H9 (cell line): Measurements from ENCODE around the gene CEP164. TPM values are rescaled to one million over a fixed set of nuclear protein-coding genes. Genes with fewer than 3 reads are reported as not detected.

Experiments
- DNase-seq: peaks from one replicate; pipeline ENCODE4 v3.0.0-alpha.2; 2017
- H2AFZ ChIP-seq: one replicate; pipeline ENCODE4 v1.6.1; 2013; ENCODE audit warnings: mild to moderate bottlenecking, low read length, control low read depth, moderate library complexity
- H2AK5ac ChIP-seq: 2 replicates; pipeline ENCODE4 v1.6.1; 2013; ENCODE audit warnings: low read length, control low read depth, mixed read lengths; ENCODE audit not compliant: insufficient read length
- H2BK120ac ChIP-seq: one replicate; pipeline ENCODE4 v1.6.1; 2013; ENCODE audit warnings: low read depth, mild to moderate bottlenecking, low read length, control low read depth, inconsistent platforms; ENCODE audit not compliant: poor library complexity, severe bottlenecking
- H2BK12ac ChIP-seq: 2 replicates; pipeline ENCODE4 v1.6.1; 2013; ENCODE audit warnings: low read length, control low read depth, mixed read lengths, low read depth; ENCODE audit not compliant: insufficient read length
- H2BK15ac ChIP-seq: 2 replicates; pipeline ENCODE4 v1.6.1; 2013; ENCODE audit warnings: low read depth, low read length, control low read depth
- H2BK20ac ChIP-seq: one replicate; pipeline ENCODE4 v1.6.1; 2013; ENCODE audit warnings: low read depth, mild to moderate bottlenecking, low read length, control low read depth, inconsistent platforms; ENCODE audit not compliant: poor library complexity, severe bottlenecking
- H2BK5ac ChIP-seq: 2 replicates; pipeline ENCODE4 v1.6.1; 2013; ENCODE audit warnings: low read length, control low read depth, mixed read lengths; ENCODE audit not compliant: insufficient read length
- H3K14ac ChIP-seq: 2 replicates; pipeline ENCODE4 v1.6.1; 2013; ENCODE audit warnings: low read length, control low read depth; ENCODE audit not compliant: insufficient read depth
- H3K18ac ChIP-seq: 2 replicates; pipeline ENCODE4 v1.6.1; 2013; ENCODE audit warnings: low read depth, mild to moderate bottlenecking, mixed read lengths, low read length, control low read depth; ENCODE audit not compliant: insufficient read length
- H3K23ac ChIP-seq: 2 replicates; pipeline ENCODE4 v1.6.1; 2013; ENCODE audit warnings: low read length, control low read depth, mixed read lengths, low read depth; ENCODE audit not compliant: insufficient read length
- H3K23me2 ChIP-seq: 2 replicates; pipeline ENCODE4 v1.6.1; 2013; ENCODE audit warnings: low read depth, mild to moderate bottlenecking, mixed read lengths, low read length, control low read depth; ENCODE audit not compliant: insufficient read length, poor library complexity, severe bottlenecking
- H3K27ac ChIP-seq: 2 replicates; pipeline ENCODE4 v1.5.1; 2013; ENCODE audit warnings: low read length, control low read depth, mixed read lengths, low read depth; ENCODE audit not compliant: insufficient read length
- H3K27me3 ChIP-seq: 2 replicates; pipeline ENCODE4 v1.6.1; 2013; ENCODE audit warnings: low read length, control low read depth, inconsistent platforms; ENCODE audit not compliant: insufficient read depth
- H3K4ac ChIP-seq: 2 replicates; pipeline ENCODE4 v1.6.1; 2013; ENCODE audit warnings: low read depth, mild to moderate bottlenecking, control low read depth, inconsistent platforms, low read length, moderate library complexity
- H3K4me1 ChIP-seq: 2 replicates; pipeline ENCODE4 v1.6.1; 2013; ENCODE audit warnings: low read length, control low read depth, inconsistent platforms; ENCODE audit not compliant: insufficient read depth
- H3K4me2 ChIP-seq: 2 replicates; pipeline ENCODE4 v1.6.1; 2013; ENCODE audit warnings: low read length, control low read depth, mixed read lengths; ENCODE audit not compliant: insufficient read length, insufficient read depth
- H3K56ac ChIP-seq: 2 replicates; pipeline ENCODE4 v1.6.1; 2013; ENCODE audit warnings: low read depth, mild to moderate bottlenecking, mixed read lengths, low read length, control low read depth; ENCODE audit not compliant: insufficient read length
- H3K79me1 ChIP-seq: 2 replicates; pipeline ENCODE4 v1.6.1; 2013; ENCODE audit warnings: low read depth, mild to moderate bottlenecking, moderate library complexity, low read length, control low read depth, inconsistent platforms; ENCODE audit not compliant: insufficient read depth, poor library complexity, severe bottlenecking
- H3K79me2 ChIP-seq: 2 replicates; pipeline ENCODE4 v1.6.1; 2013; ENCODE audit warnings: low read length, control low read depth, inconsistent platforms; ENCODE audit not compliant: insufficient read depth
- H3K9ac ChIP-seq: 2 replicates; pipeline ENCODE4 v1.6.1; 2013; ENCODE audit warnings: low read length, control low read depth, mixed read lengths; ENCODE audit not compliant: insufficient read length; ENCODE audit errors: extremely low read depth
- H3K9me3 ChIP-seq: one replicate; pipeline ENCODE4 v1.6.1; 2013; ENCODE audit warnings: low read depth, low read length, inconsistent platforms; ENCODE audit not compliant: control insufficient read depth
- H3T11ph ChIP-seq: one replicate; pipeline ENCODE4 v1.6.1; 2013; ENCODE audit warnings: mild to moderate bottlenecking, low read length, control low read depth, inconsistent platforms
- H4K20me1 ChIP-seq: one replicate; pipeline ENCODE4 v1.6.1; 2013; ENCODE audit not compliant: control insufficient read depth, insufficient read length, insufficient read depth
- H4K5ac ChIP-seq: 2 replicates; pipeline ENCODE4 v1.6.1; 2013; ENCODE audit warnings: low read depth, mild to moderate bottlenecking, mixed read lengths, low read length, control low read depth; ENCODE audit not compliant: insufficient read length
- H4K8ac ChIP-seq: replicated peaks from 2 replicates; pipeline ENCODE4 v1.6.1; 2013; ENCODE audit warnings: low read length, control low read depth, mixed read lengths, low read depth; ENCODE audit not compliant: insufficient read length
- H4K91ac ChIP-seq: 2 replicates; pipeline ENCODE4 v1.6.1; 2013; ENCODE audit warnings: low read depth, mild to moderate bottlenecking, moderate library complexity, mixed read lengths, low read length, control low read depth; ENCODE audit not compliant: insufficient read length
- H3K27ac Mint-ChIP-seq, 3 experiments: 2 replicates in 2 of 3; 3 replicates in 1 of 3; pipeline ENCODE4 v1.8.0; 2020 to 2021; ENCODE audit warnings: mixed read lengths in 3 of 3, mild to moderate bottlenecking in 1 of 3, moderate library complexity in 1 of 3
- H3K27me3 Mint-ChIP-seq: 2 replicates; pipeline ENCODE4 v1.8.0; 2021; ENCODE audit warnings: low read depth, mild to moderate bottlenecking, moderate library complexity, mixed read lengths
- H3K36me3 Mint-ChIP-seq, 3 experiments: 2 replicates in 2 of 3; 3 replicates in 1 of 3; pipeline ENCODE4 v1.8.0; 2020 to 2021; ENCODE audit warnings: low read depth in 3 of 3, mixed read lengths in 3 of 3; ENCODE audit not compliant: insufficient read depth in 1 of 3
- H3K4me1 Mint-ChIP-seq, 2 experiments: 2 replicates each; pipeline ENCODE4 v1.8.0; 2020; ENCODE audit warnings: mixed read lengths in 2 of 2
- H3K4me3 Mint-ChIP-seq, 2 experiments: 2 replicates in 1 of 2; 3 replicates in 1 of 2; pipeline ENCODE4 v1.8.0; 2020 to 2021; ENCODE audit warnings: mild to moderate bottlenecking in 2 of 2, mixed read lengths in 2 of 2, moderate library complexity in 1 of 2
- H3K9me3 Mint-ChIP-seq, 2 experiments: 2 replicates in 1 of 2; 3 replicates in 1 of 2; pipeline ENCODE4 v1.8.0; 2020; ENCODE audit warnings: mild to moderate bottlenecking in 2 of 2, mixed read lengths in 2 of 2, moderate library complexity in 1 of 2
- WGBS: extraction: QIAGEN DNeasy Blood & Tissue Kit; methylation state at CpG from one replicate; pipeline ENCODE4 v1.1.7; 2013; ENCODE audit warnings: missing lambda C conversion rate, low lambda C conversion rate, mixed read lengths; ENCODE audit not compliant: insufficient read length; ENCODE audit errors: extremely low coverage; 5-methylcytosine and 5-hydroxymethylcytosine counted together
- total RNA-seq: library from RNA; stranded (reverse); gene quantifications from 2 replicates; pipeline ENCODE4 v1.2.1, GENCODE V29; 2021
- TF ChIP-seq, protein P1 (sequence below): fragments of 200-600 bp; sonication (generic); conservative IDR thresholded peaks from 3 replicates; pipeline ENCODE4 v1.8.0; 2021; ENCODE audit warnings: antibody characterized with exemption, mild to moderate bottlenecking

The CEP164 gene
- total RNA-seq, 1 experiment from 2014 or later: 24.9 TPM

DNA sequence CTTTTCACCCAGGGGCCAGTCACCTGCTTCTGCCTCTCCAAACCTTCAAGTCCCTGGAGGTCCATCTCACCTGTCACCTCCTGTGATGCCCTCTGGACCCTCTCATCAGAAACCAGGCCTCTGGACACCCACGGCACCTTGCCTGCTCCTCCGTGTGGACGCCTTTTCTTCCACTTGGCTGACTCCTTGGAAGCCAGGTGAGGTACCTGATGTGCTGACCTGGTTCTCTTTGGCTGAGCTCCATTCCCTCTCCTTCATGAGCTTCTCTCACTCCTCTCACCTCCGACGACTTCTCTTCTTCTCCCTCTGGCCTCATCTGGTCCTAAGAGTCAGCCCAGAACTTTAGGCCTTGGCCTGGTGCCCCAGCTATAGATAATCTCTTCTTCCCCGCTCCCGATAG is 99.3 kb downstream of the CEP164 start:
- Mint-ChIP-seq H3K4me3 (no peak overlapping the region), H3K9me3 (no peaks in the 10 kb centered on the region), H3K36me3 (no peaks in the 10 kb centered on the region), H3K27me3 (peaks cover 28% of the 10 kb centered on the region), H3K4me1 (peaks cover 27 to 48% of the 10 kb centered on the region in 2 experiments), H3K27ac (no peak overlapping the region)
- H3T11ph ChIP-seq: no peak overlapping the region
- H3K4me1 ChIP-seq: no peaks in the 10 kb centered on the region
- no peak overlapping the region for H3K14ac ChIP-seq
- H3K4ac ChIP-seq: no peak overlapping the region
- no peak overlapping the region for H3K27ac ChIP-seq
- H2AFZ ChIP-seq: no peak overlapping the region
- no peaks in the 10 kb centered on the region for H4K20me1 ChIP-seq
- TF ChIP-seq, protein P1, sequence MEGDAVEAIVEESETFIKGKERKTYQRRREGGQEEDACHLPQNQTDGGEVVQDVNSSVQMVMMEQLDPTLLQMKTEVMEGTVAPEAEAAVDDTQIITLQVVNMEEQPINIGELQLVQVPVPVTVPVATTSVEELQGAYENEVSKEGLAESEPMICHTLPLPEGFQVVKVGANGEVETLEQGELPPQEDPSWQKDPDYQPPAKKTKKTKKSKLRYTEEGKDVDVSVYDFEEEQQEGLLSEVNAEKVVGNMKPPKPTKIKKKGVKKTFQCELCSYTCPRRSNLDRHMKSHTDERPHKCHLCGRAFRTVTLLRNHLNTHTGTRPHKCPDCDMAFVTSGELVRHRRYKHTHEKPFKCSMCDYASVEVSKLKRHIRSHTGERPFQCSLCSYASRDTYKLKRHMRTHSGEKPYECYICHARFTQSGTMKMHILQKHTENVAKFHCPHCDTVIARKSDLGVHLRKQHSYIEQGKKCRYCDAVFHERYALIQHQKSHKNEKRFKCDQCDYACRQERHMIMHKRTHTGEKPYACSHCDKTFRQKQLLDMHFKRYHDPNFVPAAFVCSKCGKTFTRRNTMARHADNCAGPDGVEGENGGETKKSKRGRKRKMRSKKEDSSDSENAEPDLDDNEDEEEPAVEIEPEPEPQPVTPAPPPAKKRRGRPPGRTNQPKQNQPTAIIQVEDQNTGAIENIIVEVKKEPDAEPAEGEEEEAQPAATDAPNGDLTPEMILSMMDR: no peak
- no peak overlapping the region for H3K23ac ChIP-seq
- H2BK20ac ChIP-seq: no peak overlapping the region
- DNase-seq: no peak
- H4K91ac ChIP-seq: no peak overlapping the region
- no peaks in the 10 kb centered on the region for H3K79me2 ChIP-seq
- no peaks in the 10 kb centered on the region for H3K79me1 ChIP-seq
- no peak overlapping the region for H2BK12ac ChIP-seq
- H2AK5ac ChIP-seq: no peak overlapping the region
- no peaks in the 10 kb centered on the region for H3K27me3 ChIP-seq
- no peaks in the 10 kb centered on the region for H3K23me2 ChIP-seq
- H3K18ac ChIP-seq: no peak overlapping the region
- no peak overlapping the region for H2BK15ac ChIP-seq
- H2BK5ac ChIP-seq: no peak overlapping the region
- no peak overlapping the region for H2BK120ac ChIP-seq
- no peaks in the 10 kb centered on the region for H3K9me3 ChIP-seq
- WGBS: no CpG with 5 or more reads among the region's 7 CpGs
- H3K4me2 ChIP-seq: no peak overlapping the region
- no peak overlapping the region for H3K56ac ChIP-seq
- no peak overlapping the region for H4K5ac ChIP-seq
- H4K8ac ChIP-seq: no peak overlapping the region
- no peak overlapping the region for H3K9ac ChIP-seq
